ENCODE results near the gene PDPN.

Gene PDPN

DNA sequence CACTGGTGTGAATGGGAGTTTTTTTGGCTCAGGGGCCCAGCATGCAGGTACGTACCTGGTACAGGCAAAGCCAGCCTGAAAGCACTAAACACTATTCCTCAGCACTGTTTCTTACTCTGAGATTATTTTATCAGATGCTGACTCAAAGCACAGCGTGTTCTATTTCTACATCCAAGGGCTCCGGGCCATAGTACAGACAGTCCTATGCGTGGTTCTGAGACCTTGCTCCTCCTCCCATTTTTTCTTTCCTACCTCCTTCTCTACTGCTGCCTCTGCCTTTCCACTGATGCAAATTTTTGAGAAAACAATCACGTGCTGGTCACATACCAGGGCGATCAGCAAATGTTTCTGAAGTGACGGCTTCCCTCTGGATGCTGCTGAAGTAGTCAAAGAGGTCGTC, 36.3 kb downstream of the PDPN start:
- no peak for FAIRE-seq

DNA sequence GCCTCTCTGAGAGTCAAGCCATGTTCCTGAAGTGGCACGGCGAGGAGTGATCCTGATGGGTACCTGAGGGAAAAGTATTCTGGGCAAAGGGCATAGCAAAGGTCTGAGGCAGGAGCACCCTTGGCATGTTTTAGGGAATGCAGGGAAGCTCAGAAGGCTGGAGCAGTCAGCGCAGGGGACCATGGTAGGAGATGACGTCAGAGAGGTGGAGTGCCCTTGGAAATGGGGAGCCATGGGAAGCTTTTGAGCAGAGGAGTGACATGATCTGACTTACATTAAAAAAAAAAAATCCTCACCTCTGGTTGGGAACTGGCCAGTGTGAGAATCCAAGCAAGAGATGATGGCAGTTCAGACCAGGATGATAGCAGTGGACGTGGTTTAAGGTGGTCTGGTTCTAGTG, 37.2 kb downstream of the PDPN start:
- no peak for FAIRE-seq

GRCh38 chr1:13622446-13622845, 38.8 kb downstream of the PDPN start:
- no peak for FAIRE-seq

DNA sequence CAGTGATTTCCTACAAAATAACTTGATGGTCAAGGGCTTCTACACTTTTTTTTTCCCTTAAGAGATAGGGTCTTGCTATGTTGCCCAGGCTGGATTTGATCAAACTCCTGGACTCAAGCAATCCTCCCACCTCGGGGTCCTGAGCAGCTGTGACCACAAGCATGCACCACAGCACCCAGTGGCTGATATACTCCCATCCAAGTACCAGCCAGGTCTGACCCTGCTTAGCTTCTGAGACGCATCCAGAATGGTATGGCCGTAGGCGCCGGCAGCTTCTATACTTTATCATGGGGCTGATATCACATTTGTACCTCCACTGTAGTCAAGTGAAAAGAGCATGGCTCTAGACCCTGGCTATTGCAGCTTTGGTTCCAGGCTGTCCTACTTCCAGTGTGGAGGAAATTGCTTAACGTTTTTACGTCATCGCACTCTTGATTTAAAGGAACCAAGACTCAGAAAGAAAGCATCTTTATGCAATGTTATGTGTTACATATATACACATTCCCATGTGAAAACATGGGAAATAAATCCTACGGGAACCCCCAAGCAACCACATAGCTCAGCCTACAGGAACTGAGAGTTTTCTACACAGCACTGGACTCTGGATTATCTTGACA, 39.5 kb downstream of the PDPN start:
- FAIRE-seq: no peak

GRCh38 chr1:13624526-13624925, 40.9 kb downstream of the PDPN start:
- FAIRE-seq: no peak

DNA sequence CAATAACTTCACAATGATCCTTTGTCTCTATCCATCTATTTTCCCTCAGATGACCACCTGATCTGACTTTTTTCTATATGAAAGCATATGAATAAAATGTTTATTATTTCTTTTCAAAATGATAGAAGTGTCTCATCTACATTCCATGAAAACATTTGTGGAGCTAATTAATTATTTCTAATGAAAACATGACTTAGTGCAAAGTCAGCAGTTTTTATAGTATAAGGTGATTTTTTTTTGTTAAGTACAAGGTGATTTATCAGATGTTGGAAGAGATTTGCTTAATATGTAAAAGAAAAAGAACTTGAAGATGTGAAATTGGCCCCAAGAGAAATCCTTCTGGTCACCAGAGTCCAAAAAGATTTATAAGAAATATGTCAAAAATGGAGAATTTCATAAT, 43.5 kb downstream of the PDPN start:
- FAIRE-seq: no peak

GRCh38 chr1:13628218-13628617, 44.6 kb downstream of the PDPN start:
- FAIRE-seq: no peak

DNA sequence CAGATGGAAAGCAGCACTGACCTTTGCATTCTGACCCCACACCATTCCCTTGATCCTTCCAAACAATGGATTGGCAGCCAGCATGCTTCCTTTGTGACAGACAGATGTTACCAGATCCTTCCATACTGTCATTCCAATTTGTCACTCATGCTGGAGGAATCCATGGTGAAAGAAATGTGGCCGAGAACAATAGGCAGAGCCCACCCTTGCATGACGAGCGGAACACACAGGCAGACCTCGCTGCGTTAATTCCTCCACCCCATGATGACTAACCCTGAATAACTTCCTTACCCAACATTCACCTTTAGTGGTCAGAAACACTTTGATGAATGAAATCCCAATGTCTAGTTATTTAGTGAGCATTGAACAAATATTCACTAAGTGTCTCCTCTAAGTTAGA, 45.1 kb downstream of the PDPN start:
- no peak for FAIRE-seq

DNA sequence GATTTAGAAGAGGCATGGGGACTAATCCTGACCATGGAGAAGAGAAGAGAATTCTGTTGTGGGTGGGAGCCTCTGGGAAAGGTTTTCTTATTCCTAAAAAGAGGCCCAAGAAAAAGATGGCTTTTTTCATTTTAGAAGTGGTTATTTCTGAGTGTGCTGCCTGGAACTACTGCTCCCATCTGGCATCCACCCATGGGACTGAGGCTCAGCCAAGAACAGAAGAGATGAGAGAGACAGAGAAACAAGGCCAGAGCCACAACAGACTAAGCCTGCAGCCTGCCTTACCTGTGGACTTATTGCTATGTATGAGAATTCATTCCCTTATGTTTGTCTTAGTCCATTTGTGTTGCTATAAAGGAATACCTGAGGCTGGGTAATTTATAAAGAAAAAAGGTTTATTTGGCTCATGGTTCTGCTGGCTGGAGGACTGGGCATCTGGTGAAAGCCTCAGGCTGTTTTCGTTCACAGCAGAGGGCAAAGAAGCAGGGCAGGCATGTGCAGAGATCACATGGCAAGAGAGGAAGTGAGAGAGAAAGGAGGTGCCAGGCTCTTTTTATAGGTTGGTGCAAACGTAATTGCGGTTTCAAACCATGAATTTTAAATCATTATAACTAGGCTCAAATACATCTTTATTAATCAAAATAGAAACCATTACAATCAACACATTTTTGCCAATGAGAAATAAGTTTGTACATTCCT, 58.8 kb downstream of the PDPN start:
- no peak for FAIRE-seq

DNA sequence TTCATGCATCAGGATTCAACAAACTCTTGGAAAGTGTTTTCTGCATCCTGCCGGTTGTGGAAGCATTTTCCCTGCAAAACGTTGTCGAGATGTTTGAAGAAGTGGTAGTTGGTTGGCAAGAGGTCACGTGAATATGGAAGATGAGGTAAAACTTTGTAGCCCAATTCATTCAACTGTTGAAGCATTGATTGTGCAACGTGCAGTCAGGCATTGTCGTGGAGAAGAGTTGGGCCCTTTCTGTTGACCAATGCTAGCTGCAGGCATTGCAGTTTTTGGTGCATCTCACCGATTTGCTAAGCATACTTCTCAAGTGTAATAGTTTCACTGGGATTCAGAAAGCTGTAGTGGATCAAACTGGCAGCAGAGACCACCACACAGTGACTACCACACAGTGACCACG, 59.4 kb downstream of the PDPN start:
- no peak for FAIRE-seq

- no peak for FAIRE-seq
These were observed 62.9 kb downstream of the PDPN start for GRCh38 chr1:13646521-13646920.

DNA sequence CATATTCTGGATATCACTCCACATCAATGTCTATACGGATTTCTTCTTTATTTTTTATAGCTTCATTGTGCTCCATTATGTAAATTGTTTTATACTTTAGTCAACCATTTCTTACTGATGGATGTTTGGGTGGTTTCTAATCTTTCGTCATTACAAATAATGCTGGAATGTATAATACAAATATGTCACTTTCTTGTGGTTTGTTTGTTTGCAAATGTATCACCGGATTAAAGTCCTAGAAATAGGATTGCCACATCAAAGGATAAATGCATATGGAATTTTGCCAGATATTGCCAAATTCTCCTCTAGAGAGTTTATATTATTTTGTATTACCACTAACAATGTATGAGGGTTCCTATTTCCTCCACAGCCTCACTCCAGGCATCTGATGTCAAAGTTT, 67.6 kb downstream of the PDPN start:
- FAIRE-seq: no peak

- no peak for FAIRE-seq
These were observed 68.6 kb downstream of the PDPN start for GRCh38 chr1:13652238-13652637.

DNA sequence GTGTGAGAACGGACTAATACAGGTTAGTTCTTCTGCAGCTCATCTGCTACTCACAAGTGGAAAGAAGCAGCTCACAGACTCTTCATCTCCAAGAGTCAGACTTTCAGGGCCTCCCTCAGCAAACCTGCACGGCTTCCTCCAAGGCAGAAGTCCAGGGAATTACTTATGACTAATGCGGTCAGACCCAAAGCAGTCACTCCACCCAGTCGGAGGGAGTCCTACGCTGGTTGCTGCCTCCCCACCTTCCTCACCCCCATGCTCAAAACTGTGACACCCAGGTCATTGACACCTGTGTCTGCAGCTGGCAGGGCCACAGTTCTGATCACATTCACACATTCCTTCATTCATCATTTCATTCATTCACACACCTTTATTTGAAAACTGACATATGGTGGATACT, 77.9 kb downstream of the PDPN start:
- no peak for FAIRE-seq

GRCh38 chr1:13662493-13662892, 78.9 kb downstream of the PDPN start:
- peak; percentile 70 for FAIRE-seq

- no peak for FAIRE-seq
These were observed 80.3 kb downstream of the PDPN start for GRCh38 chr1:13663969-13664368.

DNA sequence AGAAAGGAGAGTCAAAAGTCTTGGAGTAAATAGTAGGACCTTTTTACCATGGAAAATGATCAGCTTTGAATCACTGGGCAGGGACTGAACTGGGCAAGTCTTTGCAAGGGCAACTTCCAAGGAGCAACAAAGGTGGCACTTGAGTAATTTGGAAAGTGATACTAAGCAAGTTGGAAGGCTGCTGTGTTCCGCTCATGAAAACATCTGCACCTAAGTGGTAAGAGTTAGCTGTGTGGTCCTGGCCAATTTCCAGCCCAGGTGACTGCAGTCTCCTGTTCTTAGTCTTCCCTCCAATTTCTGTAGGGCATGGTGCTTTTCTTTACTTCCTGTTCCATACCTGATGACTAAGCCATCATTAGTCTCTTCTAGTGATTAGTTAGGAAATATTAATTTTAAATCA, 80.8 kb downstream of the PDPN start:
- FAIRE-seq: no peak

- FAIRE-seq: no peak
These were observed 82.7 kb downstream of the PDPN start for GRCh38 chr1:13666317-13666716.

Measured in endometrium (tissue), 2 donors.